DMS 273 (cell line): ENCODE measurements around the gene CYB5A.
A peak's percentile ranks its signal among the peaks of the same experiment; 100 is the strongest.
"Not testable (repeated sequence)": the region's sequence is repeated elsewhere in the genome, so short reads cannot be mapped to it uniquely, and the experiment has no call there.

Experiments used
- DNase-seq: peaks from one replicate; lab custom pipeline; 2025; ENCODE audit not compliant: unreplicated experiment; lab: John Stamatoyannopoulos, UW

The CYB5A gene

DNA sequence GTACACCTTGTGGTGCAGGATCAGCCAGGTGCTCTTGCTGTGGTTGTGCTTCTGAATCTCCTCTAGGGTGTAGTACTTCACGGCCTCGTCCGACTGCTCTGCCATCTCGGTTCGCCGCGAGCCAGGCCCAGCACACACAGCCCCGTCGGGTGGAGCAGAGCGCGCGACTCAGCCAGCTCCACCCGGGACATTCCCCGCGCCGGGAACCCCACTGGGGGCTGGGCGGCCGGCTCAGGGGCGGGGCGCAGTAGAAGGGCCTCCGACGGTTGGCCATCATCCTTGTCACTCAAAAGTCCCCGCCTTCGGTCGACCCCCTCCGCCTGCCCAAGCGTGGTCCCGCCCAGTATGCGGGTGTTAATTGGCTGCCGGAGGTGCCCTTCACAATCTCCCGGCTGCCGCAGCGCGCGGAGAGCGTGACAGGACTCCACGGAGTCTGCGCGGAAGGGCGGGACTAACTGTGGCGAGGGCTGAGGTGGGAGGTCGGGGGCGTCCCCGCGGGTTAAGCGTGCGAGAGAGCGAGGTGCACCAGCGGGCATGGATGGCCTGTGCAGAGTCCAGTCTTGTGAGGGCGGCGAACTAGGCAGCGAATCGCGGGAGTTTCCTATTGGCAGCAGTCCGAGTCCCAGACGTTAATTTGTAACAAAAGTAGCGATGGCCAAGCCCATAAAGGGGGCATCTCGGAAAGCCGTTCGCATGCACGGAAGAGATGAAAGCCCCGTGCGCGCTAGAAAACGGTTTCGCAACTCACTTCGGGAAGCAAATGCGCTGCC lies at the start of gene CYB5A:
Gene CYB5A (minus strand): TSS at position 193 of the 770 bp plus-strand sequence. CDS start 88 bp downstream, at position 105.
- peak; percentile 98 for DNase-seq

- DNase-seq, result no peak
Observed at GRCh38 chr18:74337912-74338309, 46.1 kb upstream of the CYB5A start.

GRCh38 chr18:74337155-74337911 lies 45.6 kb upstream of the CYB5A start:
- no peak for DNase-seq

DNA sequence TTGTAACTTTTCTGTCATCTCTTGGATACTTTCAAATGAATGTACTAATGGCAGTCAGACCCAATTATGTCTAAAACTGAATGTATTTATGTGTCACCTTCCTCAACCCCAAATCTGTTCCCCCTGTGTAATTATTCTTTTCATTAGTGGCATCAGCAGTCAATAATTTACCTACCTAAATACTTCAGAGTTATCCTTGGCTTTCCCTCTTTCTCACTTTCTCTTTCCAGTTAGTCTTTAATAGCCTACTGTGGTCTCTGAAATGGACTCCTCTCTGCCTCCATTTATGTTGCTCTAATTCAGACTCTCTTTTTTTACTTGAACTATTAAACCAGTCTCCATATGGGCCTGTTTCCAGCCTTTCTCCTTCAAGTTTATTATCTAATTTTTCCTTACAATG lies 44.9 kb upstream of the CYB5A start:
- DNase-seq, result no peak

GRCh38 chr18:74334242-74334893 lies 42.6 kb upstream of the CYB5A start:
- no peak for DNase-seq

GRCh38 chr18:74333091-74333490 lies 41.3 kb upstream of the CYB5A start:
- DNase-seq, result no peak

DNA sequence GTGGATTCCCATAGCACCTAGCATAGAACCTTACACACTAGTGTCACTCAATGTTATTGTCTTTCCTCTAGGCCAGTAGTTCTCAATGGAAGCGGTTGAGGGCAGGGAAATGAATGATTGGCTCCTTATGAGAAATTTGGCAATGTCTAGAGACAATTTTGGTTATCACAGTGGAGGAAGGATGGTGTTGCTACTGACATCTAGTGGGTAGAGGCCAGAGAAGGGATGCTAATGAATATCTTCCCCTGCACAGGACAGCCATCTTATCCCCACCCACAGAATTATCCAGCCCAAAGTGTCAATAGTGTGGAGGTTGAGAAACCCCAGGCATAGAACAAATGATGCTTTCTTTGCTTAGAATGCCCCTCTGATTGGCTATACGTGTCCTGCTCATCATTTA lies 39.6 kb upstream of the CYB5A start:
- DNase-seq, result peak; percentile 23

- no peak for DNase-seq
Observed at GRCh38 chr18:74329688-74330205, 38.0 kb upstream of the CYB5A start.

- DNase-seq, result no peak
Observed at GRCh38 chr18:74328206-74328605, 36.4 kb upstream of the CYB5A start.

GRCh38 chr18:74326791-74327190 lies 35.0 kb upstream of the CYB5A start:
- not testable (repeated sequence) for DNase-seq

- DNase-seq, result no peak
Observed at GRCh38 chr18:74326231-74326630, 34.5 kb upstream of the CYB5A start.

DNA sequence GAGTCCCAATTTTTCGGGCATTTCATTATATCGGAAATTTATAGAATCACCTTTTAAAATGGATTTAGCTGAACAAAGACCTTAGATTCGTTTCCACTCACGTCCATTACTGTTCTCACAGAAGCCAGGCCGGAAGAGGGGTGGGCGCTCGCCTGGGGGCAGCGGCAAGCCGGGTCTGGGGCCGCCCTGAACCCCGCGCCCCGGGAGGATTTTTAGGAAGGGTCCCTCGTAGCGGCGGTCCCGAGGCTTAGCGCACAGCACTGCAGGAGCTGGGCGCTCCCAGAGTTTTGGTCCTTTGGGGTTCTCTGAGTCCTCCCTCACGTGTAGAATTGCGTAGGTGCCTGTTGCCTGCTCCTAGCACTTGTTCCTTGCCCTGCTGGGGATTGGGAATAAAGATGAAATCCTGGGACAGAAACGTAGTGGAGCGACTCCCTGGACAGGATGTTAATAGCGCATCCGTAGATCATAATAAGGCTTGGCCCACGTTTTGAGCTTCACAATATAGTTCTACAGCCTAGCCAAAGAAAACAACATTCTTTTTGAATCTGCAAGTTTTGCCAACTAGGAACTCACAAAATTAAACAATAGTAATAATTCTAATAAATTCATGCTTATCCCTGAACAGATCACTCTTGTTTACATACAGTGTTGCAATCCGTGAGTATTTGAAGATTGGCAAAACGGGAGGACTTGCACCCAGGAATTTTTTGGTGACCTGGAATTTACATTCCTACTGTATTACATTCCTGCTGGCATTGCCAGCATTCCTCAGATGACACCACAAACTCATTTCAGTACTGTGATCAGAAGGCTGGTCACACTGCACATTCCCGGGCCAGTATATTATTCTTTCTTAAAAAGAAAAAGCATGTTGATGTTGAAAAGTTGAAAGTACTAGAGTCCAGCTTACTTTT lies 24.8 kb upstream of the CYB5A start:
- no peak for DNase-seq

- no peak for DNase-seq
Observed at GRCh38 chr18:74315464-74316256, 23.9 kb upstream of the CYB5A start, which contains the start of gene C18orf63. Gene C18orf63 (plus strand): TSS chr18:74315839. CDS start chr18:74317866, 2,027 bp downstream.

DNA sequence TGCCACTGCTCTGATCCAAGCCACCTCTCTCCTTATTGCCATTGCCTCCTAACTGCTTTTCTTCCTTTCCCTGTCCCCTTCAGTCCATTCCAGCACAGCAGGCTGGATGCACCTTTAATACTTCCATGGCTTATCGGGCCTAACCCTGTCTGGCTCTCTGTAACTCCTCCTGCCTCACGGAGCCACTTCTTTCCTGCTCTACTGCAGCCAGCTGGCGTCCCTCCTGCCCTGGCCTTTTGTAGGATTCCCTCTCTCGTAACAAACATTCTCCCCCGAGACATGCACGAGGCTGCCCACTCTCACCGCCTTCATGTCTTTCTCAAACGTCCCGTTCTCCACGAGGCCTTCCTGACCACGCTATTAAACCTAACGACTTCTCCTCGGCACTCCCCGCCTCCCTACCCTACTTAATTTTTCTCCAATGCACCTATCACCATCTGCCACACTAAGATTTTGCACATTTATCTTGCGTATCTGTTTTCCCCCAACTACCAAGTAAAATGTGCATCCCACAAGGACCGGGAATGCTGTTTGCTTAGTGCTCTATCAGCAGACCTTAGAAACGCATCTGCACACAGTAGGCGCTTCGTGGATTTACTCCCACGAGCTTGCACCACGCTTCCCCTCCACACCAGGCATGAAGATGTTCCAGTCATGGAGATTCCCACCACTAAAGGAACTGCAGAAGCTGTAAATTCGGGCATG lies 23.1 kb upstream of the CYB5A start:
- DNase-seq, result no peak

DNA sequence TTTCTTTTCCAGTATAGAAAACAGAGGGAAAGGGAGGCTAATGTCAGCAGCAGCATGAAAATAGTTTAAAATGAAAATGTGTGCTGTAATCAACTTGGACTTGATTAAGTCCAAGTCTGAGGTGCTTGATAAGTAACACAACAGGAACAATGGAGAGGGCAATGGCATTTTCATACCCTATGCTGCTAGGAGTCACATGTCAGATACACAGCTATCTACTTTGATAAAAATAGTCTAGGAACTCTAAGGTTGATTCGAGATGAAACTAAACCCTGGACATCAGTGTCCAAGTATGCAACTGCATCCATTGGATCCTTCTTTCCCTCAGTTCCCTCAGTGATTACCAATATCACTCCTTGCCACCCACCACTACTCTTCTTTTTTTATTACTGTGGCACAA lies 19.2 kb upstream of the CYB5A start:
- DNase-seq, result no peak

DNA sequence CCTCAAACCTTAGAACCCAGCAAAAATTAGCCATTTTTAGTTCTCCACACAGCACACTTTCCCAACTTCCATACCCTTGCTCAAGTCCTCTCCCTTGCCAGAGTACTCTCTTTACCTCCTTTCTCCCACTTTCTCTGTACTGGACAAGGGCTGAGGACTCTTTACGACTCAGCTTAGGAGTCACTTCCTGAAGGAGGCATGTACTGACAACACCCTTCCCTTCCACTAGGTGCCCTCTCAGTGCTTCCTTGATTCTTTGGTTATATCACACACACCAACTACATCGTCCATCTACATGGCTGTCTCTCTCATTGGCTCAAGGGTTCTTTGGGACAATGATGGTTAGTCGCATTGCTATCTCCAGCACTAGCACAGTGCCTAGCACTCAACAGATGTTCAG lies 18.6 kb upstream of the CYB5A start:
- peak; percentile 34 for DNase-seq

DNA sequence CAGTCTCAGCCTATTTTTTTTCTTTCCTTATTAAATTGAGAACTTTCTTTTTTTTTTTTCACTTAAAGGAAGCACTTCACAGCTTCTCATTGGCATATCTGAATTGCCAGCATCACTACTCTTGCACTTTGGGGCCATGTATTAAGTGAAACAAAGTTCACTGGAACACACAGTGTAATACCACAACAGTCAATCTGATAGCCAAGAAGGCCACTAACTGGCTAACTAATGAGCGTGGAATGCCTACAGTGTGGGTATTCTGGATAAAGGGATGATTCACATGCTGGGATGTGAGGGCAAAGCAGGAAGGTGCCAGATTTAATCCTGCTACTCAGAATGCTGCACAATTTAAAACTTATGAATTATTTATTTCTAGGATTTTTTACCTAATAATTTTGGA lies 12.2 kb upstream of the CYB5A start:
- no peak for DNase-seq

DNA sequence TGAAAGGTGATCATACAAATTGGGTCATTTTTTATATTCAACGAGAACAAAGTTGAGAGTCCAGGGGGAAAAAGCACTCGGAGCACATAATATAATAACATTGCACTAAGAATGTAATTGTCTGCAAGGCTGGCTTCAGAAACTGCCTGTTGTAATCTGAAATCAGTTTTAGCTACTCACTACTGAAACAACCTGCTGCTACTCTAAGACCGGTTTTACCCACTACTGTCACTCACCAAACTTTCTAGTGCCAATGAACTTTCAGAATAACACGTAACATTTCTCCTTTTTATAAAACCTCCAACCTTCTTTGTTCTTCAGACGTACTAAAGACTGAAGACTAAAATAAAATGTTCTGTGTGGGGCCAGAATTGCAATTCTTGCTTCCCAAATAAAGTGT lies 11.5 kb upstream of the CYB5A start:
- no peak for DNase-seq

DNA sequence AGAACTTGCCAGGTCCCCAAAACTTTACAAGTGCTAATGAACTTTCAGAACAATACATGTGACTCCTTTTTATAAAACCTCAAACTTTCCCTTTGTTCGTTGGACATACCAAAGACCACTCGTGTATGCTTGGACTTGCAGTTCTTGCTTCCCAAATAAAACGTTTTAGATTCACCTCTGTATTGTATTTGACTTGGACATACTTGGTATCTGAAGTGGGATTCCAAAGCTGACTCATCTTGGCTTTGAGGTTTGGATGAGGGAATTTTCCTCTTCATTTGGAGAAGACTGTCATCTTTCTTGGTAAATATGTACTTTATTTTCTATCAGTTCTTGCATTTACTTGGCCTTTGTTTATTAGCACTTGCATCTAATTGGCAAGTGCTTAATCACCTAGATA lies 8.0 kb upstream of the CYB5A start:
- no peak for DNase-seq
